Measurements from ENCODE around the gene KCNJ4.

GRCh38 chr22:38402204-38402603 is 52.8 kb downstream of the KCNJ4 start:
- TF ChIP-seq CTCF (conservative IDR thresholded peaks at IDR 0.05; ENCODE audit: low read length) = no peak
- no peak for TF ChIP-seq EZH2phosphoT487 (IDR thresholded peaks at IDR 0.05; ENCODE audit: borderline replicate concordance)
